IMR-90 (cell line): Measurements from ENCODE around the gene WAC. TPM values are rescaled to one million over a fixed set of nuclear protein-coding genes. Genes with fewer than 3 reads are reported as not detected.

Experiments used
- ATAC-seq: fragments of 200-7000 bp; cut with Tn5 transposase; 2 replicates; pipeline ENCODE4 v1.9.1; 2020; ENCODE audit warnings: low read depth, mild to moderate bottlenecking, moderate library complexity
- BruUV-seq: library from RNA; stranded (reverse); fragments of 400-500 nt; replicated peaks from 2 replicates; lab custom pipeline; 2021; lab: Mats Ljungman, UMichigan
- CTCF ChIA-PET: fragments of 300-600 bp; formaldehyde crosslinking; extraction: SDS; loops from one replicate; lab custom pipeline; 2021; ENCODE audit warnings: antibody characterized with exemption; lab: Yijun Ruan, JAX
- POLR2A ChIA-PET: fragments of 300-600 bp; sonication (Branson Sonifier 250); formaldehyde crosslinking; loops from one replicate; lab custom pipeline; 2022; ENCODE audit warnings: antibody characterized with exemption; ENCODE audit not compliant: unreplicated experiment; lab: Charles Lee
- DNase-seq: peaks from one replicate; pipeline ENCODE4 v3.0.0; 2013
- H2AFZ ChIP-seq: replicated peaks from 2 replicates; pipeline ENCODE3; 2013; ENCODE audit warnings: low read length, mild to moderate bottlenecking; ENCODE audit not compliant: poor library complexity
- H2AK5ac ChIP-seq: 2 replicates; pipeline ENCODE4 v1.6.1; 2013; ENCODE audit warnings: low read depth, low read length, inconsistent platforms
- H2AK9ac ChIP-seq: replicated peaks from 2 replicates; pipeline ENCODE3; 2013; ENCODE audit warnings: mild to moderate bottlenecking, low read depth, low read length, moderate library complexity; ENCODE audit not compliant: poor library complexity
- H2BK120ac ChIP-seq: 2 replicates; pipeline ENCODE4 v1.6.1; 2013; ENCODE audit warnings: low read depth, low read length, inconsistent platforms
- H2BK15ac ChIP-seq: 3 replicates; pipeline ENCODE4 v1.6.1; 2013; ENCODE audit warnings: low read depth, low read length, inconsistent platforms
- H2BK20ac ChIP-seq: 2 replicates; pipeline ENCODE4 v1.6.1; 2013; ENCODE audit warnings: low read depth, mild to moderate bottlenecking, inconsistent platforms, low read length, moderate library complexity
- H2BK5ac ChIP-seq: 2 replicates; pipeline ENCODE4 v1.6.1; 2013; ENCODE audit warnings: mild to moderate bottlenecking, low read depth, low read length, inconsistent platforms; ENCODE audit not compliant: poor library complexity, severe bottlenecking
- H3K14ac ChIP-seq: replicated peaks from 2 replicates; pipeline ENCODE4 v1.6.1; 2013; ENCODE audit warnings: low read depth, low read length, inconsistent platforms
- H3K18ac ChIP-seq: 2 replicates; pipeline ENCODE4 v1.6.1; 2013; ENCODE audit warnings: low read depth, low read length, control low read depth
- H3K23ac ChIP-seq: 2 replicates; pipeline ENCODE4 v1.6.1; 2013; ENCODE audit warnings: low read depth, low read length, inconsistent platforms
- H3K27ac ChIP-seq: 2 replicates; pipeline ENCODE4 v1.5.1; 2013; ENCODE audit warnings: mild to moderate bottlenecking, control low read depth, low read length; ENCODE audit not compliant: insufficient read depth
- H3K27me3 ChIP-seq: 2 replicates; pipeline ENCODE4 v1.6.1; 2013; ENCODE audit warnings: low read length; ENCODE audit not compliant: control insufficient read depth, insufficient read depth
- H3K36me3 ChIP-seq: 2 replicates; pipeline ENCODE4 v1.6.1; 2013; ENCODE audit warnings: low read length, mixed read lengths; ENCODE audit not compliant: control insufficient read depth, insufficient read depth
- H3K4ac ChIP-seq: 2 replicates; pipeline ENCODE4 v1.6.1; 2013; ENCODE audit warnings: low read depth, low read length, inconsistent platforms
- H3K4me1 ChIP-seq: 2 replicates; pipeline ENCODE4 v1.6.1; 2013; ENCODE audit warnings: low read length, mixed read lengths; ENCODE audit not compliant: control insufficient read depth, insufficient read depth
- H3K4me2 ChIP-seq: 2 replicates; pipeline ENCODE4 v1.6.1; 2013; ENCODE audit warnings: low read depth, mild to moderate bottlenecking, control low read depth, low read length, moderate library complexity
- H3K4me3 ChIP-seq: 2 replicates; pipeline ENCODE4 v1.5.1; 2013; ENCODE audit warnings: low read depth, mild to moderate bottlenecking, control low read depth, low read length, moderate library complexity; ENCODE audit not compliant: insufficient read depth
- H3K56ac ChIP-seq: 2 replicates; pipeline ENCODE4 v1.6.1; 2013; ENCODE audit warnings: low read length, inconsistent platforms; ENCODE audit not compliant: insufficient read depth; ENCODE audit errors: extremely low read depth
- H3K79me1 ChIP-seq, 2 experiments: 2 replicates each; pipeline ENCODE4 v1.6.1; 2013; ENCODE audit warnings: low read length in 2 of 2, inconsistent platforms in 1 of 2, low read depth in 1 of 2
- H3K9ac ChIP-seq: 2 replicates; pipeline ENCODE4 v1.6.1; 2013; ENCODE audit warnings: low read depth, low read length, control low read depth
- H3K9me1 ChIP-seq: 2 replicates; pipeline ENCODE4 v1.6.1; 2013; ENCODE audit warnings: low read length, inconsistent platforms; ENCODE audit not compliant: insufficient read depth
- H3K9me3 ChIP-seq: 2 replicates; pipeline ENCODE4 v1.6.1; 2013; ENCODE audit warnings: low read length; ENCODE audit not compliant: control insufficient read depth, insufficient read depth
- H4K20me1 ChIP-seq: 2 replicates; pipeline ENCODE4 v1.6.1; 2013; ENCODE audit warnings: low read length, inconsistent platforms; ENCODE audit not compliant: insufficient read depth
- H4K5ac ChIP-seq: 2 replicates; pipeline ENCODE4 v1.6.1; 2013; ENCODE audit warnings: mild to moderate bottlenecking, low read depth, low read length, control low read depth
- H4K8ac ChIP-seq, 2 experiments: 2 replicates each; pipeline ENCODE4 v1.6.1; 2013; ENCODE audit warnings: low read depth in 2 of 2, low read length in 2 of 2, control low read depth in 1 of 2, inconsistent platforms in 1 of 2
- H4K91ac ChIP-seq: 2 replicates; pipeline ENCODE4 v1.6.1; 2013; ENCODE audit warnings: low read depth, low read length, inconsistent platforms; ENCODE audit not compliant: insufficient read depth
- BHLHE40 ChIP-seq: fragments of 150-350 bp; IDR thresholded peaks from 2 replicates; pipeline ENCODE4 v1.6.1; 2016; ENCODE audit warnings: mild to moderate bottlenecking, low read depth, low read length
- MAZ ChIP-seq: IDR thresholded peaks from 2 replicates; pipeline ENCODE4 v1.6.1; 2012; ENCODE audit warnings: low read depth, mild to moderate bottlenecking, low read length, improper control_type of control experiment, moderate library complexity, borderline replicate concordance
- MXI1 ChIP-seq: IDR thresholded peaks from 2 replicates; pipeline ENCODE4 v1.6.1; 2012; ENCODE audit warnings: low read depth, mild to moderate bottlenecking, low read length, moderate library complexity, borderline replicate concordance
- RCOR1 ChIP-seq: IDR thresholded peaks from 2 replicates; pipeline ENCODE4 v1.6.1; 2012; ENCODE audit warnings: mild to moderate bottlenecking, low read length, improper control_type of control experiment; ENCODE audit not compliant: insufficient replicate concordance
- RFX5 ChIP-seq: IDR thresholded peaks from 2 replicates; pipeline ENCODE4 v1.8.0; 2012; ENCODE audit warnings: low read depth, mild to moderate bottlenecking, low read length, moderate library complexity
- WGBS, 2 experiments: methylation state at CpG; one replicate each; pipeline versions ENCODE4 v1.1.5 to v1.1.7; 2013; ENCODE audit warnings: missing lambda C conversion rate in 2 of 2; ENCODE audit not compliant: insufficient read length in 1 of 2; ENCODE audit errors: extremely low coverage in 2 of 2; 5-methylcytosine and 5-hydroxymethylcytosine counted together
- dilution Hi-C: fragments of 300-500 bp; cut with HindIII; formaldehyde crosslinking; loops from one replicate; pipeline ENCODE4 v1.14.3; 2018; ENCODE audit warnings: low sequenced_read_pairs; ENCODE audit not compliant: unreplicated experiment
- in situ Hi-C: fragments of 300-500 bp; cut with MboI; formaldehyde crosslinking; loops from 3 replicates; pipeline ENCODE4 v1.14.3; 2019; ENCODE audit warnings: low sequenced_read_pairs, inconsistent platforms, mixed read lengths
- intact Hi-C: fragments of 100-400 bp; cut with micrococcal nuclease; formaldehyde crosslinking; loops from 2 replicates; pipeline ENCODE4 v1.10.0; 2022
- polyA plus RNA-seq, 3 experiments: library from polyadenylated mRNA; depleted of rRNA; stranded (reverse); fragments of >200 nt; gene quantifications; 2 replicates each; pipeline ENCODE4 v1.2.3, GENCODE V29; 2012; ENCODE audit warnings: low replicate concordance in 1 of 3
- total RNA-seq: library from RNA; depleted of rRNA; stranded (reverse); fragments of >200 nt; gene quantifications from 2 replicates; pipeline ENCODE4 v1.2.3, GENCODE V29; 2012
- TF ChIP-seq, protein P1 (sequence below): fragments of 150-350 bp; IDR thresholded peaks from 2 replicates; pipeline ENCODE4 v1.6.1; 2016; ENCODE audit warnings: low read depth, mild to moderate bottlenecking, low read length, moderate library complexity, borderline replicate concordance
- TF ChIP-seq, protein P2 (sequence below): fragments of 150-350 bp; IDR thresholded peaks from 2 replicates; pipeline ENCODE4 v1.6.1; 2017; ENCODE audit warnings: mild to moderate bottlenecking, antibody characterized with exemption, low read length, low read depth

The WAC gene
- total and polyA plus RNA-seq, 2 of the 4 experiments (the other 2 are of a cell fraction), result 39.6 to 52.2 TPM

DNA sequence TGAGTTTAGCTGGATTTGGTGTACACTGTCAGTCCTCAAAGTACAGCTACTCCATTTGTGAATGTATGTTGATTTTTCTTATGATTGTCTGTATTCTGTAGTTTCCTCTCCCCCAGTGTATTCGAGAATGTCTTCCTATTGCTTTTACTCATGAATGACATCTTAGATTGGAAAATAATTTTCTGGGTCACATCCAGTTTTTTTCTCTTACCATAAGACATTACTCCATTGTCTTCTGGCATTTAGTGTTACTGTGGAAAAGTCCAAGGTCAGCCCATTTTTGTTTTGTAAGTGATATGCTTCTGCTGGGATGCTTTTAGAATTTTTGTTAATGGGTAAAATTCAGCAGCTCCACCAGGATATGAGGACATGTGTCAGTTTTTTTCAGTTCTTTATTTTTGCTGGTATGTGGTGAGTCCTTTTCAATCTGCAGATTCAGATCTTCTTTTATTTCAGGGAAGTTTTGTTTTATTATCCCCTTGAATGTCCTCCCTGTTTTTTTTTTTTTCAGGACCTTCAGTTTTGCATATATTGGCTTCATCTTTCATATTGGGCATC lies 33.6 kb downstream of the WAC start:
- no peak overlapping the region for H4K91ac ChIP-seq
- no peak for DNase-seq
- peaks cover 17% of the 10 kb centered on the region for H3K36me3 ChIP-seq
- H2BK15ac ChIP-seq, result no peak overlapping the region
- H3K14ac ChIP-seq, result no peak overlapping the region
- H3K56ac ChIP-seq, result no peak overlapping the region
- in situ Hi-C loops (no loop called here), intact Hi-C loops (no loop called here), dilution Hi-C loops (no loop called here)
- H3K9me1 ChIP-seq, result peaks cover 9% of the 10 kb centered on the region
- no peak overlapping the region for H2AK9ac ChIP-seq
- ChIA-PET CTCF (no interaction called here), POLR2A (no interaction called here)
- no peak for ATAC-seq
- H4K5ac ChIP-seq, result no peak overlapping the region
- no peaks in the 10 kb centered on the region for H3K9me3 ChIP-seq
- H2AFZ ChIP-seq, result no peak overlapping the region
- no peak overlapping the region for H3K4me3 ChIP-seq
- H3K27ac ChIP-seq, result no peak overlapping the region
- no peak overlapping the region for H3K4me2 ChIP-seq
- TF ChIP-seq RFX5 (no peak), BHLHE40 (no peak), MXI1 (no peak), RCOR1 (no peak), MAZ (no peak)
- TF ChIP-seq, protein P1, sequence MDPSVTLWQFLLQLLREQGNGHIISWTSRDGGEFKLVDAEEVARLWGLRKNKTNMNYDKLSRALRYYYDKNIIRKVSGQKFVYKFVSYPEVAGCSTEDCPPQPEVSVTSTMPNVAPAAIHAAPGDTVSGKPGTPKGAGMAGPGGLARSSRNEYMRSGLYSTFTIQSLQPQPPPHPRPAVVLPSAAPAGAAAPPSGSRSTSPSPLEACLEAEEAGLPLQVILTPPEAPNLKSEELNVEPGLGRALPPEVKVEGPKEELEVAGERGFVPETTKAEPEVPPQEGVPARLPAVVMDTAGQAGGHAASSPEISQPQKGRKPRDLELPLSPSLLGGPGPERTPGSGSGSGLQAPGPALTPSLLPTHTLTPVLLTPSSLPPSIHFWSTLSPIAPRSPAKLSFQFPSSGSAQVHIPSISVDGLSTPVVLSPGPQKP, result no peak
- TF ChIP-seq, protein P2, sequence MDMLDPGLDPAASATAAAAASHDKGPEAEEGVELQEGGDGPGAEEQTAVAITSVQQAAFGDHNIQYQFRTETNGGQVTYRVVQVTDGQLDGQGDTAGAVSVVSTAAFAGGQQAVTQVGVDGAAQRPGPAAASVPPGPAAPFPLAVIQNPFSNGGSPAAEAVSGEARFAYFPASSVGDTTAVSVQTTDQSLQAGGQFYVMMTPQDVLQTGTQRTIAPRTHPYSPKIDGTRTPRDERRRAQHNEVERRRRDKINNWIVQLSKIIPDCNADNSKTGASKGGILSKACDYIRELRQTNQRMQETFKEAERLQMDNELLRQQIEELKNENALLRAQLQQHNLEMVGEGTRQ, result no peak
- BruUV-seq, result no TSS peak
- peaks cover 6 to 63% of the 10 kb centered on the region in 2 experiments; a peak in 3 of 4 replicates for H3K79me1 ChIP-seq
- H3K18ac ChIP-seq, result no peak overlapping the region
- H3K27me3 ChIP-seq, result no peaks in the 10 kb centered on the region
- no peak overlapping the region for H2BK20ac ChIP-seq
- H2AK5ac ChIP-seq, result no peak overlapping the region
- no peak overlapping the region for H3K9ac ChIP-seq
- H4K8ac ChIP-seq, result no peak overlapping the region
- no peak overlapping the region for H3K4ac ChIP-seq
- no peak overlapping the region for H2BK120ac ChIP-seq
- H3K23ac ChIP-seq, result no peak overlapping the region; the same call in 1 of the 2 replicates
- H2BK5ac ChIP-seq, result no peak overlapping the region
- peaks cover 94% of the 10 kb centered on the region for H4K20me1 ChIP-seq
- WGBS, 2 experiments, result no CpG with 5 or more reads among the region's 1 CpG
- peaks cover 6% of the 10 kb centered on the region for H3K4me1 ChIP-seq
